ENCODE measurements around the gene PGLYRP1.

DNA sequence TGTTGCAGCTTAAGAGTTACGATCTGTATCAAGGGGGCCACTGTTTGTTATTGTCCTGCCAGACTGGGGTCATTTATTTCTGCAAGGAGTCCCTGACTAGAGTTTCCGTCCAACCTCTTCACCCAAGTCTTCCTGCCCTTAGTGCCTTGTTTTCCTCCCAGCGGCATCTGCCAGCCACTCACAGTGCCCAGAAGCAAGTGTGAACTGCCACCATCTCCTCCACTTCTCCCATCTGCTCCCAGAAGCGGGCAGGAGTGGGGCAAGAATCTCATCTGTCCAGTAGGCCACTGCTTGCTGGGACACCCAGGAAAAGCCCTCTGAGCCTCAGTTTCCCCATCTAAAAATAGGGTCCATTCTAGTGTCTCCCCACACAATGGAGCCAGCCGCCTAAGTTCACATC lies 53.2 kb downstream of the PGLYRP1 start:
- TF ChIP-seq POLR2AphosphoS5 (IDR thresholded peaks at IDR 0.05): no peak
- TF ChIP-seq, protein P1, sequence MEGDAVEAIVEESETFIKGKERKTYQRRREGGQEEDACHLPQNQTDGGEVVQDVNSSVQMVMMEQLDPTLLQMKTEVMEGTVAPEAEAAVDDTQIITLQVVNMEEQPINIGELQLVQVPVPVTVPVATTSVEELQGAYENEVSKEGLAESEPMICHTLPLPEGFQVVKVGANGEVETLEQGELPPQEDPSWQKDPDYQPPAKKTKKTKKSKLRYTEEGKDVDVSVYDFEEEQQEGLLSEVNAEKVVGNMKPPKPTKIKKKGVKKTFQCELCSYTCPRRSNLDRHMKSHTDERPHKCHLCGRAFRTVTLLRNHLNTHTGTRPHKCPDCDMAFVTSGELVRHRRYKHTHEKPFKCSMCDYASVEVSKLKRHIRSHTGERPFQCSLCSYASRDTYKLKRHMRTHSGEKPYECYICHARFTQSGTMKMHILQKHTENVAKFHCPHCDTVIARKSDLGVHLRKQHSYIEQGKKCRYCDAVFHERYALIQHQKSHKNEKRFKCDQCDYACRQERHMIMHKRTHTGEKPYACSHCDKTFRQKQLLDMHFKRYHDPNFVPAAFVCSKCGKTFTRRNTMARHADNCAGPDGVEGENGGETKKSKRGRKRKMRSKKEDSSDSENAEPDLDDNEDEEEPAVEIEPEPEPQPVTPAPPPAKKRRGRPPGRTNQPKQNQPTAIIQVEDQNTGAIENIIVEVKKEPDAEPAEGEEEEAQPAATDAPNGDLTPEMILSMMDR (IDR thresholded peaks at IDR 0.05): no peak
